DOHH2 (cell line): ENCODE measurements around the gene ATXN7.

Experiments
- H3F3A ChIP-seq: fragments of 200-600 bp; sonication (generic), shearing (Covaris generic); 2 replicates; pipeline ENCODE4 v1.6.0; 2016; ENCODE audit warnings: antibody characterized with exemption, mild to moderate bottlenecking; ENCODE audit not compliant: control insufficient read depth, insufficient read depth
- H3K27ac ChIP-seq: fragments of 200-600 bp; sonication (generic); 2 replicates; pipeline ENCODE4 v1.5.1; 2014; ENCODE audit warnings: low read depth, mild to moderate bottlenecking, low read length, moderate library complexity
- H3K27me3 ChIP-seq: fragments of 200-600 bp; sonication (generic); 2 replicates; pipeline ENCODE4 v1.6.1; 2014; ENCODE audit warnings: mild to moderate bottlenecking, low read length, mixed read lengths; ENCODE audit not compliant: control insufficient read depth
- H3K36me3 ChIP-seq: fragments of 200-600 bp; sonication (generic); 2 replicates; pipeline ENCODE4 v1.6.1; 2014; ENCODE audit warnings: mild to moderate bottlenecking, low read length, moderate library complexity, mixed read lengths; ENCODE audit not compliant: control insufficient read depth
- H3K4me1 ChIP-seq: fragments of 200-600 bp; sonication (generic); 2 replicates; pipeline ENCODE4 v1.6.1; 2014; ENCODE audit warnings: mild to moderate bottlenecking, low read length, mixed read lengths; ENCODE audit not compliant: control insufficient read depth
- H3K4me2 ChIP-seq: fragments of 200-600 bp; sonication (generic); 2 replicates; pipeline ENCODE4 v1.6.0; 2014; ENCODE audit warnings: mild to moderate bottlenecking, low read length, moderate library complexity
- H3K4me3 ChIP-seq: fragments of 200-600 bp; sonication (generic); 2 replicates; pipeline ENCODE4 v1.5.1; 2014; ENCODE audit warnings: mild to moderate bottlenecking, low read length, mixed read lengths
- H3K79me2 ChIP-seq: fragments of 200-600 bp; sonication (generic); 2 replicates; pipeline ENCODE4 v1.6.1; 2014; ENCODE audit warnings: mild to moderate bottlenecking, low read length, mixed read lengths; ENCODE audit not compliant: control insufficient read depth
- H3K9me2 ChIP-seq: fragments of 200-600 bp; sonication (generic); replicated peaks from 2 replicates; pipeline ENCODE4 v1.6.1; 2014; ENCODE audit warnings: mild to moderate bottlenecking, low read length, mixed read lengths; ENCODE audit not compliant: control insufficient read depth
- H3K9me3 ChIP-seq: fragments of 200-600 bp; sonication (generic); 2 replicates; pipeline ENCODE4 v1.6.1; 2014; ENCODE audit warnings: antibody characterized with exemption, low read length, mixed read lengths; ENCODE audit not compliant: control insufficient read depth, insufficient read depth
- H4K20me1 ChIP-seq: fragments of 200-600 bp; sonication (generic); 2 replicates; pipeline ENCODE4 v1.6.0; 2014; ENCODE audit warnings: low read depth, mild to moderate bottlenecking, antibody characterized with exemption, low read length, moderate library complexity; ENCODE audit not compliant: control insufficient read depth, insufficient read depth
- CTCF ChIP-seq: fragments of 200-600 bp; sonication (generic); IDR thresholded peaks from one replicate; pipeline ENCODE4 v1.5.1; 2014; ENCODE audit warnings: antibody characterized with exemption, mild to moderate bottlenecking, low read depth, low read length; ENCODE audit not compliant: poor library complexity, severe bottlenecking
- EZH2phosphoT487 ChIP-seq: fragments of 200-600 bp; sonication (generic); IDR thresholded peaks from 2 replicates; pipeline ENCODE4 v1.6.1; 2017; ENCODE audit warnings: borderline replicate concordance, mild to moderate bottlenecking, antibody characterized with exemption, low read length, moderate library complexity, mixed read lengths

The ATXN7 gene

GRCh38 chr3:64029287-64029686 lies 165.6 kb downstream of the ATXN7 start:
- Histone ChIP-seq H3K4me2 (no peak overlapping the region), H3K4me3 (no peak overlapping the region), H3K9me2 (no peaks in the 10 kb centered on the region), H4K20me1 (no peaks in the 10 kb centered on the region), H3K36me3 (no peaks in the 10 kb centered on the region), H3K27me3 (peaks cover 10% of the 10 kb centered on the region), H3F3A (no peaks in the 10 kb centered on the region), H3K9me3 (peaks cover 6% of the 10 kb centered on the region; the same call in 1 of the 2 replicates), H3K79me2 (no peaks in the 10 kb centered on the region), H3K4me1 (peaks cover 18% of the 10 kb centered on the region), H3K27ac (no peak overlapping the region)
- TF ChIP-seq CTCF = no peak
- TF ChIP-seq EZH2phosphoT487 = no peak

- peaks cover 18% of the 10 kb centered on the region for H3K4me1 ChIP-seq
- no peaks in the 10 kb centered on the region for H3K79me2 ChIP-seq
- peaks cover 10% of the 10 kb centered on the region for H3K27me3 ChIP-seq
- peaks cover 10% of the 10 kb centered on the region; the same call in 1 of the 2 replicates for H3K9me3 ChIP-seq
- TF ChIP-seq EZH2phosphoT487 (no peak), CTCF (peak; percentile 85)
- H3K36me3 ChIP-seq = no peaks in the 10 kb centered on the region
- peak overlapping the region; percentile 63 for H3K4me3 ChIP-seq
- H3K4me2 ChIP-seq = peak overlapping the region; percentile 78
- no peak overlapping the region for H3K27ac ChIP-seq
- H3K9me2 ChIP-seq = no peaks in the 10 kb centered on the region
- H4K20me1 ChIP-seq = no peaks in the 10 kb centered on the region
- no peaks in the 10 kb centered on the region for H3F3A ChIP-seq
These were observed 167.1 kb downstream of the ATXN7 start for GRCh38 chr3:64030741-64031140.

DNA sequence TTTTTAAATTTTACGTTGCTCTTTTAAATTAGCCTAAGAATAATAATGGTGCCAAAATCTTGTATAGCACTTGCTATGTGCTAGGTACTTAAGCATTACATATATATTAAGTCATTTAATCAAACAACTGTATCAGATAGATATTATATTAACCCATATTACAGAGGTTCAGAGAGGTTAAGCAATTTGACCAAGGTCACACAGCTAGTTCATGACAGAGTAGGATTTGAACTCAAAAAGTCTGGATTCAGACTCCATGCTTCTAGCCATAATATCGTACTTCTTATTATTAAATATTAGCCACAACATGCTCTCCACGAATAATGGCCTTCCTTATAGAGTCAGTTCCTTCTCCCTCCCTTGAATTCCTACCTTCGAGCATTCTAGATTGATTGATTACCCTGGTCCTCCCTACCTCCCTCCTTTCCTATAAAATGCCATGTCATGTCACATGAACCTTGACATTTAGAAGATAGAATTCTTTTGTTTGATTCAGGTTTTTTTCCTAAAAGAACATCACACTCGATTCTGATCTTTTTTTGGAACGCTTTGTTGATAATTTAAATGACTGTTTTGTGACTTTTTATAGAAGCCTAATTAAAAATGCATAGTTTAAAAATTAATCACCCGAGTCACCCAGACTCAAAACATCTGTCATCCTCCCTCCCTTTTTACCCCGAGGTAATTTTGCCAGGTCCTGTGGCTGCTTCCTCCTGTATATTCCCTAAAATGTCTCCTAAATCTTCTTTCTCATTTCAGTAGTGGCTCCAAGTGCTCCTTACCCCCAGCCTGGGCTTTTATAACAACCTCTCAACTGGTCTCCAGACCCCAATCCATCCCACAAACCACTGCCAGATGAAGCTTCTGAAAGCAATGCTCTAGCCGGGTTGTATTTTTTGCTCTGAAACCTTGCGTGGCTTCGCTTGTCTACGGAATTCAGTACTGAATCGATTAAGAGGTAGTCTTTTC lies 168.2 kb downstream of the ATXN7 start:
- Histone ChIP-seq H3K27ac (no peak overlapping the region), H3K9me2 (no peaks in the 10 kb centered on the region), H3K79me2 (no peaks in the 10 kb centered on the region), H4K20me1 (no peaks in the 10 kb centered on the region), H3K4me1 (peaks cover 14% of the 10 kb centered on the region), H3K4me2 (no peak overlapping the region; the same call in 1 of the 2 replicates), H3K36me3 (no peaks in the 10 kb centered on the region), H3F3A (no peaks in the 10 kb centered on the region), H3K27me3 (peaks cover 10% of the 10 kb centered on the region), H3K4me3 (no peak overlapping the region), H3K9me3 (peaks cover 10% of the 10 kb centered on the region; the same call in 1 of the 2 replicates)
- TF ChIP-seq EZH2phosphoT487 (no peak), CTCF (no peak)
